NCI-H1694 treated with DMSO at 0.1 percent for 48 hours (cell line): ENCODE measurements around the gene TAF8.
"Not testable (repeated sequence)": the region's sequence is repeated elsewhere in the genome, so short reads cannot be mapped to it uniquely, and the experiment has no call there.

Source experiments
- DNase-seq: peaks from one replicate; lab custom pipeline; 2025; lab: John Stamatoyannopoulos, UW

The TAF8 gene

GRCh38 chr6:42028234-42029061, 21.9 kb upstream of the TAF8 start:
- DNase-seq, result no peak

DNA sequence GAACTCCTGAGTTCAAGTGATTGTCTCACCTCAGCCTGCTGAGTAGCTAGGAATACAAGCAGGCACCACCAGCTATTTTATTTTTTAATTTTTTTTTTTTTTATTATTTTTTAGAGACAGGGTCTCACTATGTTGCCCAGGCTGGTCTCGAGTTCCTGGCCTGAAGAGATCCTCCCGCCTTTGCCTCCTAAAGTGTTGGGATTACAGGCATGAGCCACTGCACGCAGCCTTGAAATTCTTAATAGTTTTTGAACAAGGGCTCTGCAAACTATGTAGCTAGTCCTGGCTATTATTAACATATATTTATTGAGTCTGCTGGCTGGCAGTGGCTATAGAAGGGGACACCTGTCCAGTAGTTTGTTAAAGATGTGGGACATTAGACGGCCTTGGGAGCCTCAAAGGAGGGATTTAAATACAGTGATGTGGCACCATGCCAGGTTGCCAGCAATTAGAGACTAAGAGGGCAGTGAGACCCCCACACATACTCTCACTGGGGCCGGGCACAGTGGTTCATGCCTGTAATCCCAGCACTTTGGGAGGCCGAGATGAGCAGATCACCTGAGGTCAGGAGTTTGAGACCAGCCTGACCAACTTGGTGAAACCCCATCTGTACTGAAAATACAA, 21.1 kb upstream of the TAF8 start:
- no peak for DNase-seq

DNA sequence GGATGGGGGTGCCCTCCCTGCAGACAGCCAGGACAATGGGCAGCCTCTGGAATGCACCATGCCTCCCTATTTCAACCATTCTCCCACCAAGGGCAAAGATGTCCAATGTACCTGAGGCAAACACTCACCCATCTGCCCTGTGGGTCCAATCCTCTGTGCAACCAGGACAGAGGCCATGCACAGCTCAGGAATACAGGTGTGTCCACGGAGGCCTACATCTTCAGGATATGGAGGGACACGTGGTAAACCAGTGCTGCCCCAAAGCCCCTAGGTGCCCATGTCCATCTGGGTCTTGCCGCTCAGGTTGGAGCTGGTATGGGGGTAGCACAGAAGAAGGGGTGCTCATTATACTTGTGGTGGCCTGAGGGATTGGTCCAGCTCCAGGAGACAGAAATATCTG, 20.4 kb upstream of the TAF8 start:
- DNase-seq, result no peak

DNA sequence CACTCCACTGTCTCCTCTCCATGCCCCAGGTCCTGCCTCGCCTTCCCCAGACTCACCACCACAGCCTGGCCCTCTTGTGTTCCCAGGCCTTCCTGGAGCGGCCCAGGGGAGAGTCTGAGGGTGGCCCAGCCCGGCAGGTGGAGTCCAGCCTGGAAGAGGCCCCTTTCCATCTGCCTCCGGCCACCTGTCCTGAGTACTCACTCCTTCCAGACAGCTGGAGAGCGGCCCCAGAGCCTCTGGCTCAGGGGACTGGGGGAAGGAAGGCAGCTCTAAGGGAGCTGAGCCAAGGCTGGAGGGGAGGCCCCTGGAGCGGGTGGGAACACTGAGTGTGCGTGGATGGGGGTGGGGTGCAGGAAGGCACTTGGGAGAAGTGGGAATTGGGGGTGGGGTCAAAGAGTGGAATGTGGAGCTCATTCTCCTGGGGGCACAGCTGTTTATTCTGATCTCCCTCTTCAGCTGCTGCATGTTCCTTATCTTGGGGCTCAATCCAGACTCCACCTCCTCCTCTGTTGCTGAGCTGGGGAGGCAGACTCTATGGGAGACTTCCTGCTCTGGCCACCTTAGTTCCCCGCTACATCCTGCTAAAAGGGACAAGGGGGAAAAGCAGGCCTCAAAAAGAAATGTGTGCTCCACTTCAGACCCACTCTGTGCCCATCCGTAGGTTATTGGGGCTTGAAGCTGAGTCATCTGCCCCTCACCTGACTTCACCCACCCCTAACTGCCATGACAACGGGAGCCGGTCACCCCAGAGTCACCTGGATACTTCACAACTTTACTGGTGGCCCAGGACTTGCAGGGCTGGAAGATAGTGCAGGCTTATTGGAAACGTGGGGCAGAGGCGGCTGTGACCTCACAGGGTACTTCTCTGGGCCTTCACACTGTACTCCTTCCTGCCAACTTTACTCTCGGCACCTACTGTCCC, 19.5 kb upstream of the TAF8 start:
- no peak for DNase-seq

- DNase-seq, result no peak
Measured at GRCh38 chr6:42032366-42032765, 18.0 kb upstream of the TAF8 start.

GRCh38 chr6:42037669-42038068, 12.7 kb upstream of the TAF8 start:
- not testable (repeated sequence) for DNase-seq

- no peak for DNase-seq
Measured at GRCh38 chr6:42038163-42038562, 12.2 kb upstream of the TAF8 start.

GRCh38 chr6:42038811-42039408, 11.4 kb upstream of the TAF8 start:
- DNase-seq, result no peak

GRCh38 chr6:42040856-42041480, 9.4 kb upstream of the TAF8 start:
- no peak for DNase-seq

DNA sequence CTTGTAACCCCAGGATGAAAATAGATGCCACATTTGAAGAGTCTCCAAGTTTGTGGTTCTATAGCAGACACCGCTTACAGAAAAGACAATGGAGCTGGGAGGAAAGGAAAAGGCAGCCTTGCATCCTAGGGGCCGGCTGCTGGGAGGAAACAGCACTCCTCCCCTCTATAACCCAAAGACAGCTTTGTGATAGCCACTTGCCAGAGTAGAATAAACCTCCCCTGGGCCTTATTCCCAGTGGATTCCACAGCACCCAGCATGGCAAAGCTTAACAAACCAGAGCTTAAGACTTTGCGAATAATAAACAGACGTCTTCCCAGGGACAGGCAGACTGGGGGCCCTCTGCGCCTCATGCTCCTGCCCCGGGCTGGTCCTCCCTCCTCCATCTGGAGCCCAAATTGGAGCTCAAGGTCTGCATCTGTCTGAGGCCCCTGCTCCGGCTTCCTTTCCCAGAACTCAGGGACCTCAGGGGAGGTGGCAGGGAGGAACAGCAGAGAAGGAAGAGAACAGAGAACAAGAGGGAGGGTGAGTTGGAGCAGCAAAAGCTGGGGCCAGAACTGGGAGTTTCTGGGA, 8.8 kb upstream of the TAF8 start:
- no peak for DNase-seq

DNA sequence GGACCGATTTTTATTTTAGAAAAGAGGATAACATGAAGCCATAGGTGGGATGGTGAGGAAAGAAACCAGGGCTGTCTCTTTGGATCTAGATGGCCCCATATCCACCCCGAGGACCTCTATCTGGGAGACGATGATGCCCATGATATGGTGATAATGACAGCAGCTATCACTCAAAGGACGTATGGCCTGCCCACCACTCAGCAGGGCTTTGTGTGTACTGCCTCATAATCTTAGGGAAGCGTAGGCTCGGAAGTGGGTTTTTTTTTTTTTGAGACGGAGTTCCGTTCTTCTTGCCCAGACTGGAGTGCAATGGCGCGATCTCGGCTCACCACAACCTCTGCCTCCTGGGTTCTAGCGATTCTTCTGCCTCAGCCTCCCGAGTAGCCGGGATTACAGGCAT, 8.2 kb upstream of the TAF8 start:
- no peak for DNase-seq

- peak; percentile 76 for DNase-seq
Measured at GRCh38 chr6:42043787-42044475, 6.4 kb upstream of the TAF8 start.

- DNase-seq, result no peak
Measured at GRCh38 chr6:42045538-42046460, 4.5 kb upstream of the TAF8 start.

DNA sequence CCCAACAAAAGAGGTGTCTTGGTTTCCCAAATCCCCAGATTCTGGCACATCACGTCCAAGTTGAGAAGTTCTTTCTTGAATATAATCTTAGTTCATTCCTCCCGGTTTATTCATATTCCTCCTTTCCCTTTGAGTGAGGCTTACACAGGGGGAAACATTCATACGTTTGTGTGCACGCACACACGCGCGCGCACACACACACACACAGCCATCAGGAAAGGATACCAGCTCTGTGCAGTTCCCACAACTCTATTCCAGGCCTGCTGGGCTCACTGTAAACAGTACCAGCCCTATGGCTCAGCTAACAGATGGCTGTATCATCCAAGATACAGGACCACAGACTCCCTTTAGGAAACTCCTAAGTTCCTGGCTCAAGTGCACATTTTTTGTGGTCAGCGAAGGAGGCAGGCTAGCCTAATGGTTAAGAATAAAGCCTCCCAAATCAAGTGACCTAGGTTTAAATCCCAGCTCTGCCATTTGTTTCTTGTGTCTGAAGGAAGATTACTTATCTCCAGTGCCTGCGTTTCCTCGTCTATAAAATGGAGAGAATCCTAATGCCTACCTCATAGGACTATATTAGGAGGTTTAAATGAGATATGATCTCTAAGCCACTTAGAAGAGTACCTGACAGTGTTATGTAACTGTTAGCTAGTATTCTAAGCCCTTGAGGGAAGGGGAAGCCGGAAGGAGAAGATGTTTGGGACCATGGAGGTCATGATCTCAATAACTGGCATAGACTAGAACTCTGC, 3.7 kb upstream of the TAF8 start:
- no peak for DNase-seq

DNA sequence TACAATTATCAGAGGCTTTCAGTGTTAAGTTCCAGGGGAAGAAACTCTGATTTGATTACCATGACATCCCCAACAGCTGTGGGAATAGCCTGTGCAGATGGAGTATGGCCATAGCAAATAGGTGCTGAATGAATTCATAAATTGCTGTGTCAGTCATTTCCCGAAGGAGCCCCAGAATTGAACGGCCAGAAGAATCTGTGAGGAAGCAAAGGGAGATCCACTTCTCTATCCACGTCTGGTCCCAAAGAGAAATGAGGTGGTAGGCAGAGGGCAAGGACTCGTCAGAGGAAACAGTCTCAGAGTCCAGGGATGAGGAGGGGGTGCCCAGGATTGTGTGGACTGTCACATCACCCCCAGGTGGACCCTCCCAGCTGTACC, 3.1 kb upstream of the TAF8 start:
- no peak for DNase-seq

- DNase-seq, result no peak
Measured at GRCh38 chr6:42047790-42048405, 2.4 kb upstream of the TAF8 start.

DNA sequence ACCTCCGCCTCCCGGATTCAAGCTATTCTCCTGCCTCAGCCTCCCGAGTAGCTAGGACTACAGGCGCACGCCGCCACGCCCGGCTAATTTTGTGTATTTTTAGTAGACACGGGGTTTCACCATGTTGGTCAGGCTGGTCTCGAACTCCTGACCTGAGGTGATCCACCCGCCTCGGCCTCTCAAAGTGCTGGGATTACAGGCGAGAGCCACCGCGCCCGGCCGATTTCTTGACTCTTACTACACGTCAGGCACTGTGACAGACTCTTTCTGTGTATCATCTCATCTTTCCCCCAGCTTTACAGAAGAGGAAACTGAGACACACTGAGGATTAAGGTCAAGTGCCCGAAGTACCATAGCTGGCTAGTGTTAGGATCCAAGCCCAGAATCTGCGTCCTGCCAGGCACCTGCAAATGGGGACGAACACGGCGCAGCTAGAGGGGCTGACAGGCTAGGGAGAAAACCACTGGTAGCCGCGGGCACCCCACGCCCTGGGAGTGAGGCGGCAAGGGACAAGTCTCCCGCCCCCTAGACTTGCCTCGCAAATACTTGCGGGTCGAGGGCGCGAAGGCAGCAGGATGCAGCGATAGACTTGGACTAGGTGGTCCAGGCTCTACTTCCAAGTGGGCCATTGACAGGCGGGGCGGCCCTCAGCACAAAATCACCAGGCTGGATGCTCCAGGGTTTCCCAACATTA, 1.1 kb upstream of the TAF8 start:
- DNase-seq, result no peak

GRCh38 chr6:42049948-42050296, 402 bp upstream of the TAF8 start:
- DNase-seq, result no peak
